Measurements from ENCODE around the gene SOX15. TPM values are rescaled to one million over a fixed set of nuclear protein-coding genes. Genes with fewer than 3 reads are reported as not detected.

SOX15 gene
- total and polyA plus RNA-seq, 2 of the 13 experiments (the other 11 are each of a cell fraction or from before 2014, with no cell fraction given) = 0.07 to 0.18 TPM

GRCh38 chr17:7582396-7583252 lies 7.3 kb downstream of the SOX15 start:
- Histone ChIP-seq H3K36me3 (replicated peaks in 1 of 2; ENCODE audit: control insufficient read depth in 1 of 2, insufficient read depth in 2 of 2, low read length in 2 of 2) (peaks cover 5 to 22% of the 10 kb centered on the region in 2 experiments), H3K4me1 (ENCODE audit: insufficient read depth, low read length) (peaks cover 63% of the 10 kb centered on the region), H3K4me3 (replicated peaks in 1 of 3; ENCODE audit: insufficient read depth in 1 of 3, low read depth in 2 of 3, low read length in 3 of 3) (peak overlapping the region in 2 of 3 experiments; percentile 77 to 83; a peak in 2 of 6 replicates), H2AFZ (ENCODE audit: low read length) (no peak overlapping the region), H3K9me3 (ENCODE audit: low read length) (no peaks in the 10 kb centered on the region), H3K27me3 (ENCODE audit: control insufficient read depth in 1 of 2, insufficient read depth in 2 of 2, low read length in 2 of 2) (no peaks in the 10 kb centered on the region; a peak in 1 of 5 replicates), H4K20me1 (ENCODE audit: insufficient read depth, low read length) (peaks cover 17% of the 10 kb centered on the region), H3K9ac (ENCODE audit: insufficient read depth, low read depth, low read length) (peak overlapping the region; percentile 97), H3K4me2 (ENCODE audit: low read depth, low read length) (peak overlapping the region; percentile 92), H3K79me2 (ENCODE audit: insufficient read depth, low read length) (peaks cover 25% of the 10 kb centered on the region), H3K27ac (ENCODE audit: extremely low read length, insufficient read depth, low read length) (peak overlapping the region; percentile 96)
- WGBS (ENCODE audit: low lambda C conversion rate) = 96% methylated on average over 11 of the region's 36 CpGs
- no TSS peak for BruUV-seq (replicated peaks)
- DNase-seq (ENCODE audit: low spot score) (no peak), FAIRE-seq (no peak), ATAC-seq (no peak)
- intact Hi-C loops (cut with micrococcal nuclease; ENCODE audit: unreplicated experiment) (loop anchor here (1.0 kb wide), 1 partner anchor 32 kb away; the partner anchor contains the start of gene FXR2), in situ Hi-C loops (cut with HindIII; ENCODE audit: extremely low pct_ligation_motif_present, low pct_unique_long_range_greater_than_20kb) (no loop called here)
- POLR2A ChIA-PET = interaction anchor here (1.1 to 4.5 kb wide), 8 partner anchors 8 to 105 kb away, joined by 3 to 89 read pairs (median 11); partner anchors contain the start of genes ATP1B2, SAT2, SLC35G6 and TP53
- CTCF ChIA-PET (ENCODE audit: low intra/inter-chr PET ratio, low total read pairs) = no interaction called here
- TF ChIP-seq SMARCE1 (IDR thresholded peaks at IDR 0.05; ENCODE audit: borderline replicate concordance) (no peak), ZNF850 (CRISPR knock-in tag; conservative IDR thresholded peaks at IDR 0.05) (0 out of 2 replicates have a peak, but pooled peaks have one; percentile 7), NONO (IDR thresholded peaks at IDR 0.05) (no peak), NONO (CRISPR knock-in tag; conservative IDR thresholded peaks at IDR 0.05) (peak; percentile 34; the same call in 1 of the 2 replicates), POLR2A (IDR thresholded peaks at IDR 0.05; ENCODE audit: insufficient read depth in 1 of 2, low read depth in 2 of 2, low read length in 2 of 2) (0 out of 4 replicates have a peak, but pooled peaks of 1 of the 2 experiments have one; percentile 28), AGO2 (optimal IDR thresholded peaks at IDR 0.05; ENCODE audit: low read depth, low read length) (peak; percentile 92), RBFOX2 (IDR thresholded peaks at IDR 0.05; ENCODE audit: low read depth, low read length) (0 out of 2 replicates have a peak, but pooled peaks have one; percentile 24), FIP1L1 (IDR thresholded peaks at IDR 0.05; ENCODE audit: borderline replicate concordance, insufficient read depth, low read depth, low read length) (no peak), HIVEP1 (CRISPR knock-in tag; IDR thresholded peaks at IDR 0.05) (0 out of 2 replicates have a peak, but pooled peaks have one; percentile 12), TCF12 (IDR thresholded peaks at IDR 0.05) (no peak), TCF12 (CRISPR knock-in tag; IDR thresholded peaks at IDR 0.05) (no peak), ZNF777 (CRISPR knock-in tag; IDR thresholded peaks at IDR 0.05) (no peak), STAG1 (CRISPR knock-in tag; IDR thresholded peaks at IDR 0.05) (no peak), ZNF713 (CRISPR knock-in tag; IDR thresholded peaks at IDR 0.05) (peak; percentile 40; the same call in 1 of the 2 replicates), KDM3A (CRISPR knock-in tag; IDR thresholded peaks at IDR 0.05; ENCODE audit: low read depth) (0 out of 2 replicates have a peak, but pooled peaks have one; percentile 4)
- TF ChIP-seq, protein P1, sequence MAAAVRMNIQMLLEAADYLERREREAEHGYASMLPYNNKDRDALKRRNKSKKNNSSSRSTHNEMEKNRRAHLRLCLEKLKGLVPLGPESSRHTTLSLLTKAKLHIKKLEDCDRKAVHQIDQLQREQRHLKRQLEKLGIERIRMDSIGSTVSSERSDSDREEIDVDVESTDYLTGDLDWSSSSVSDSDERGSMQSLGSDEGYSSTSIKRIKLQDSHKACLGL (CRISPR knock-in tag; IDR thresholded peaks at IDR 0.05) = 0 out of 2 replicates have a peak, but pooled peaks have one; percentile 2

Measured in HepG2 (cell line).